ENCODE data around the gene SYT15B.
"Not testable (repeated sequence)": the region's sequence is repeated elsewhere in the genome, so short reads cannot be mapped to it uniquely, and the experiment has no call there.

SYT15B gene

DNA sequence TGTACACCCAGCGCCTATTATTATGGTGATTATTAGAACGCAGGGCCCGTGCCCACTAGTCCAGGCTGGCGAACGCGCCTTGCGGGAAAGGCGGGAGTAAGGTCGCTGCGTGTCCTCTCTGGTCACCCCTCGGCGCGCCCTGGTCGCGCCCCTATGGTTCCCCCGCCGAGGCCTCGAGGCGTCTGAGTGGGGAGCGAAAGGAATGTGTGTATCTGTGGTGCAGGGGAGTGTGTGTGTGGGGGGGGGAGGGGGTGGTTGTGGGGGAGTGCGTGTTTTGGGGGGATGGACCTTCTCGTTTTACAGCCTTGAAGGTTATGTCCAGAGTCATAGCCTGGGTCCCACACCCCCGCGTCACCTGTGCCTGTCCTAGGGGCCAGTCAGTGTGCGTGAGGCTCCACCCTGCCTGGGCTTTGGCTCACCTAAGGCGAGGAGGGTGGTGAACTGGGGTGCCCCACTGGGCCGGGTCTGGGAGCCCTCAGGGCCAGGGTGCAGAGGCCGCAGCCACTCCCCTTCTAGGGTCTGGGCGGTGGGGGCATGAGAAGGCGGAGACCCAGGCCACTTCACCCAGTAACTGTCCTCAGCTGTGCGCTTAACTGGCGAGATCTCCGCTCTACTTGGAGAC lies at the start of gene SYT15B:
Gene SYT15B, minus strand, starts transcription at position 39 of the 622 bp plus-strand sequence. CDS start 952 bp downstream, outside the sequence.
- DNase-seq (ENCODE audit: low read depth in 2 of 3, low spot score in 2 of 3) = not testable (repeated sequence)

DNA sequence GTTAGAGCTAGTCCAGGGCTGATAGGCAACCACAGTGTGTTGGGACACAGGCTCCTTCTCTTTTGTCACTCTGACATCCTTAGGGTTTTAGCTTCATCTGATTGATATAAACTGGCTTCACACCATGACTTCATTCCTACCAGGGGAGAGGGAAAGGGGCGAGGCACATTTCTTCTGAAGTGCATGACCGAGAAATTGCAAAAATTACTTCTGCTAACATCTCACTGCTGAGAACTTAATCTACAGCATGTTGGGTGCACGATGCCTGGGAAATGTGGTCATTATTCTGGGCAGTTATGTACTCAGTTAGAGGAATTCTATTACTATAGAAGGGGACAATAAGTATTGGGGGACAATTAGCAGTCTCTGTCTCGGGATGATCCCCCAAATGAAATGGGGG lies 16.2 kb upstream of the SYT15B start:
- DNase-seq (ENCODE audit: low read depth in 2 of 3, low spot score in 2 of 3) = not testable (repeated sequence)

- not testable (repeated sequence) for DNase-seq (ENCODE audit: low read depth in 2 of 3, low spot score in 2 of 3)
These were observed 12.2 kb upstream of the SYT15B start for GRCh38 chr10:47775361-47776231.

- DNase-seq (ENCODE audit: low read depth in 2 of 3, low spot score in 2 of 3) = not testable (repeated sequence)
These were observed 7.4 kb upstream of the SYT15B start for GRCh38 chr10:47770745-47771144.

- not testable (repeated sequence) for DNase-seq (ENCODE audit: low read depth in 2 of 3, low spot score in 2 of 3)
These were observed 5.3 kb upstream of the SYT15B start for GRCh38 chr10:47768578-47769115.

DNA sequence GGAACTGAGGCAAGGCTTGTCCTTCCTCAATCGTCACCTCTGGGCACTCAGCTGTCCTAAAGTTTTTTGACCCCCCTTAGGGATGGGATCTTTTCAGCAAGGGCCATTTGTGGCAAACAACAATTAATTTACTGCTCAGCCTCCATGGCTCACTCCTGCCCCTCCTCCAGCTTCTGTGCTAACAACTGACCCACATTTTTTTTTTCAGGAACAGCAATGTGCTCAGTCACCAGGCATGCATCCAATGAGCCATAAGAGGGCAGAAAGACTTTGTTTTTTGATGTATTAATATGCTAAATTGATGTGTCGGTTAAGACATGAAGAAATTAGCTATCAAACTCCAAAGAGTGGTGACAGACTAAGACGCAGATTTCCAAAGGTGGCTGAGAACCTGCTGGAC lies 4.7 kb upstream of the SYT15B start:
- DNase-seq (ENCODE audit: low read depth in 2 of 3, low spot score in 2 of 3) = not testable (repeated sequence)

DNA sequence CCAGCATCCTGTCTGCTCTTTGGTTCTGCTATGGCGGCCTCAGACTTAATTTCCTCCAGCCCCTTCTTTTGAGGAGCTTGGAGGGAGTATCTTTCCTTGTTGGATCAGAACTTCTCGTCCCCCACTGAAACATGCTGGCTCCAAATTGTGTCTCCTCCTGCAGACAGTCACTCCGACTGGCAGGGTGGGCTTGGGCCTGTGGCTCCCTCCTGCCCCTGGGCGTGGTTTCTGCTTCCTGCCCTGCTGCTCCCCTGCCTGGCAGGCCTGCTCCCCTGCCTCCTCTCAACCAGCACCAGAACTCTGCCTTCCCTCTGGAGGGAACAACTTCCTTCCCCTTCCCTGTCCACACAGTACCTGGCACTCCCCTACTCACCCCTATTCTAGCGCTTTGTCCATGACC lies 3.8 kb upstream of the SYT15B start:
- DNase-seq (ENCODE audit: low read depth in 2 of 3, low spot score in 2 of 3) = not testable (repeated sequence)

DNA sequence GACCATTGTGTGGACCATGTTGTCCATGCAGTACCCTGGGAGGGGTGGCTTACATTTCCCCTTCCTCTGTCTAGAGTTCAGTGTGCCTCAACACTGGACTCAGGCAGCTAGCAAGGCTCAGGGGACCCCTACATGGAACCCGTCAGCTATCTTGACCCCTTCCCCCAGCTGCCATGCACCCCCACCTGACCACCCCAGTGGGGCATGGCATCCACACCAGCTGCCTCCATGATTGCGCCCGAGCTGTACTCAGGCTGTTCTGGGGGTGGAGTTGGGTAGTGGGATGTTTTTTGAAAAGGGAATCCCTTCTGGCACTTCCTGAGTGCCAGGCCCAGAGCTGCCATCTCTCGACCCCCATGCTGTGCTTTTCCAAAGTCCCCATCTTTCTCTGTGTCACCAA lies 1.8 kb upstream of the SYT15B start:
- DNase-seq (ENCODE audit: low read depth in 2 of 3, low spot score in 2 of 3) = not testable (repeated sequence)

- not testable (repeated sequence) for DNase-seq (ENCODE audit: low read depth in 2 of 3, low spot score in 2 of 3)
These were observed 478 bp downstream of the SYT15B start for GRCh38 chr10:47762674-47763553.

DNA sequence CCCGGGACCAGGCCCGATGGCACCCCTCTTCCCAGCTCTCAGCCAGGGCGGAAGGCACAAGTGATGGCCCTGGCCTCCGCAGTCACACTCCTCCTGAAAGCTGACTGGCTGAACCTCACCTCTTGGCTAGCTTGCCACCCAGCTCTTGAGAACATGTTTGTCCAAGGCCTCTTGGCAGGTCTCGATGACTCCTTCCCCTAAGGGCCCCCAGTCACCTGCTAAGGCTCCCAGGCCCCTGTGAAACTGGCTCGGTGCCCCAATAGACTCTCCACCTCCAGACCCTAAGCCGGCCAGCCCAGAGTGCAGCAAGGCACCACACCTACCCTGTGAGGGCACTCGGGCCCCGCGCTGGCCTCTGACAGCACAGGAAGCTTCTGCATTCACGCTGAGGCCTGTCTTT lies 4.5 kb downstream of the SYT15B start:
- not testable (repeated sequence) for DNase-seq (ENCODE audit: low read depth in 2 of 3, low spot score in 2 of 3)

DNA sequence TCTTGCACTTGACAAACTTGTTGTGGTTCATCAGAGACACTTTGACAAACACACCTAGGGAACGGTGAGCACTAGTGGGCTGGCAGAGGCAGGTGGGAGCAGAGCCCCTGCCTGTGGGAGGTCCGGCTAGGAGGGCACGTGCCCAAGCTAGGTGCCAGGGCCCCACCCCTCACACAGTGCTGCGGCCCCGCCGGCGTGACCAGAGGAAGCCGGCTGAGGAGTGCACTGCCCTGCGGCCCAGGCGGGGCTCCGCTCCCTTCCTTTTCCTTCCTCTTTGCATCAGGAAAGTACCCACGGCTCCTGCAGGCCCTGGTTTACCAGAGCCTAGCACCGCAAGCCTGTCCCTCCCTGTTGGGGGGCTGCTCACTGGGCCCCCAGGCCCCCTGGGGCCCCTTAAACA lies 7.2 kb downstream of the SYT15B start:
- not testable (repeated sequence) for DNase-seq (ENCODE audit: low read depth in 2 of 3, low spot score in 2 of 3)

GRCh38 chr10:47753871-47754270 lies 9.5 kb downstream of the SYT15B start:
- not testable (repeated sequence) for DNase-seq (ENCODE audit: low read depth in 2 of 3, low spot score in 2 of 3)

DNA sequence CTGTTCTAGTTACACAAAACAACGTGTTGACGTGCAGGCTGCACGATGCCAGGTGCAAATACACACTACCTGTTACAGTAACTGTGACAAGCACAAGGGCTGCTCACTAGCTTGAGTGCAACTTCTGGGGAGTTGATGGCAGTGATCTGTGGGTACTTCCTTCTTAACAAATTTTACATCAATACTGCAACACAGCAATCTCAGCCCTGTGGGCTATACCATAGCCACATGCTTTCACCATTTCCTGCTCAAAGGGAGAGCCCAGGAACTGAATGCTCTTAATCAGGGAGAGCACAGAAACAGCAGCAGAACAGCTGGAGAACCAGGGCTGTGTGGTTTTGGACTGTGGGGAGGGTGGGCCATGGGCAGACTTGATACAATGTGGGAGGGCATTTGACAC lies 10.2 kb downstream of the SYT15B start:
- not testable (repeated sequence) for DNase-seq (ENCODE audit: low read depth in 2 of 3, low spot score in 2 of 3)

DNA sequence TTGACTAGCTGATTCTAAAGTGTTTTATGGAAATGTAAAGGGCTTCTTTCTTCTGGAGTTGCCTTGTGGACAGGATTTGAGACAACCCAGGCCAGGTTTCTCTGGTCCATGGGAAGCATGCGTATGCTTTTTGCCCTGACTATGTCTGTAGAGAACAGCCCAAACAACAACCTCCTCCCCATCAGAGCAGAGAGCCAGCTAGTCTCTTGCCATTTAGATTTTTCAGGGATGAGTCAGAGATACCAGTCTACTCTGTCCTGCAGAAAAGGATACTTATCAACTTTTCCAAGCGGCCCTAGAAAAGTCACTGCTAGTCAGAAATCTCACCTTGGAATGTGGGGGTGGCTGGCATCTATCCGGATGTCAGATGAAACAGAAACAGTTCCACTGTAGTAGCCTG lies 11.6 kb downstream of the SYT15B start:
- DNase-seq (ENCODE audit: low read depth in 2 of 3, low spot score in 2 of 3) = not testable (repeated sequence)

DNA sequence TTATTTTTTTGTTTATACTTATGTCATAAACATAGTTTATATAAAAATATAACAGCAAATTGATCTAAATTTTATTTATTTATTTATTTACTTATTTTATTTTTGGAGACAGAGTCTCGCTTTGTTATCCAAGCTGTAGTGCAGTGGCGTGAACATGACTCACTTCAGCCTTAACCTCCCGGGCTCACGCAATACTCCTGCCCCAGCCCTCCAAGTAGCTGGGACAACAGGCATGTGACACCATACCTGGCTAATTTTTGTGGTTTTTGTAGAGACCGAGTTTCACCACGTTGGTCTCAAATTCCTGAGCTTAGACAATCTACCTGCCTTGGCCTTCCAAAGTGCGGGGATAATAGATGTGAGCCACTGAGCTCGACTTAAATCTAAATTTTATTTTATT lies 13.0 kb downstream of the SYT15B start:
- DNase-seq (ENCODE audit: low read depth in 2 of 3, low spot score in 2 of 3) = not testable (repeated sequence)

DNA sequence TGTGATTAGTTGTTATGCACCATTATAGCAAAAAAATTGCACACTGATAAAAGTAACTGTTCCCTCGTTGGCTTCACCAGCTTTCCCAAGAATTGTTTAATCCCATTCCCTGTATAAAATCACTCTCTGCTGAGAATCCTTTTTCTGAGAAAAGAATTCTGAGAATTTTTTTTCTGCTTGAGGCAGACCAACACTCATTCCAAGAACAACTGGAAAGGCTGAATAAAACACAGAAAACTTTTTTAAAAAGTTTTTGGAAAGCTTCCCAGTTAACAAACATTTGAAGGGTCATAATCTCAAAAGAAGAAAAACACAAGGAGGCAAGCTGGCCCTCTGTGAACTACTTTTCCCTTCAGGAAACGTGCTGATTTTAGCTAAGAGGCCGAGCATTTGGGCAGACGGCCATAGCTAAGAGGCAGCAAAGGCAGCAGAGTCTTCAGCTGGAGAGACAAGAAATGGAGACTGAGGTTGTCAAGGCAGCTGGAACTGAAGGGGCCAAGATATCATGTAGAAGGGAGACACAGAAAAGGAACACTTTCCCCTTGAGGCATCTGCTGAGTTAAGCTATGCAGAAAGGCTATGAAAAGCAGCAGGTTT lies 16.5 kb downstream of the SYT15B start:
- DNase-seq (ENCODE audit: low read depth in 2 of 3, low spot score in 2 of 3) = not testable (repeated sequence)

DNA sequence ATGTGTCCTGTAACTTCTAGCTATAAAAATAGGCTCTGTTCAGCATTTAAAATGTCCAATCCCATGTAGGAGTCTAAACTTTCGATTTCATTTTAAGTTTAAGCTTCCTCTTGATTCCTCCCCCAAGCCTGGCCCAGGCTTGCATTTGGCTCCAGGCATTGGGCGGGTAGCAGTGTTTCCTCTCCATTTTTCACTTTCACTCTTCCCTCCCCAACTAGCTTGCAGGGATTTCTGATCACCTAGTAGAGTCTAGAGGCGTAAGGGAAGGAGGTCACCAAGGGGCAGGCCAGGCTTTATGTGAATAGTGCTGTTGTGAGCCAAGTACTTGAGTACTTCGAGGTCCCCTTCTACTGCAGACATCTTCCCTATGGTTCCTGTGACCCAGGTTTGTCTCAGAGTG lies 18.5 kb downstream of the SYT15B start:
- not testable (repeated sequence) for DNase-seq (ENCODE audit: low read depth in 2 of 3, low spot score in 2 of 3)

DNA sequence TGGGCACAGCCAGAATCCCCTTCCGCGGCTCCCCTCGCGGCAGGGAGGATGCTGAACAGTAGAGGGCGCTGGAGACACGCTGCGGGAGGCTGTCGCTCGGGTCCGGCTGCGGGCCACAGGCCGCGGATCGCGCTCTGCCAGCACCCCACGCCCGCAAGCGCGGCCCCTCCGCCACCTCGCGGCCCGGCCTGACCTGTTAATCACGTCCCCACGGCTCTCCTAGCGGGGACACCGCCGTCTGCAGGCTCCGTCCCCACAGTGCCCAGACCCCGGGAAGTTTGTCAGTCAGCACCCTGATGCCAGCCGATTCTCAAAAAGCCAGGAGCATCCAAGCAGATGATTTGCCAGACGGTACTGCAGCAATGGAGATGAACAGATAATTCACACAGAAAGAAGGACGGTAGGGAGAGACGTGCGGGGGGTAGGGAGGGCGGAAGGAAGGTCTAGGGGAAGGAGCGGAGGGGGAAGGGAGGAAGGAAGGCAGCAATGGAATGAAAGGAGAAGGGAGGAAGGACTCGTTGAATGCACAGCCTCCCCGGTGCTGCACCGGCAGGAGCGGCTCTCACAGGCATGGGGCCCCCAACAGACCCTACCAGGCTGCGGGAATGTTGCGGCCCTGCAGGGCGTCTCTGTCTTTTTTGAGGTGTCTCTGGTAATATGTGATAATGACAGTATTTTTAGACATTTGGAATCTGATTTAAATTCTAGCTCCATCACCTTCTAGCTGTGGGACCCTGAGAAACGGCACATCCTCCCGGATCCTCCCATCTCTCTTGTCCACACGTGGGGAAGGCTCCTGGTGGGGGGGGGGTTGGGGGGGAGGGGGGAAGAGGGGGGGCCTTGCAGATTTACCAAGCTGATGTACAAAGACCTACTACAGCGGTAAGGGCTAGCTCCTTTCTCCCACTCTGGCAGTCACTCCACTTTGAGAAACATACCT lies 19.5 kb downstream of the SYT15B start:
- peak in 1 of 3 experiments; percentile 4 for DNase-seq (ENCODE audit: low read depth in 2 of 3, low spot score in 2 of 3)

DNA sequence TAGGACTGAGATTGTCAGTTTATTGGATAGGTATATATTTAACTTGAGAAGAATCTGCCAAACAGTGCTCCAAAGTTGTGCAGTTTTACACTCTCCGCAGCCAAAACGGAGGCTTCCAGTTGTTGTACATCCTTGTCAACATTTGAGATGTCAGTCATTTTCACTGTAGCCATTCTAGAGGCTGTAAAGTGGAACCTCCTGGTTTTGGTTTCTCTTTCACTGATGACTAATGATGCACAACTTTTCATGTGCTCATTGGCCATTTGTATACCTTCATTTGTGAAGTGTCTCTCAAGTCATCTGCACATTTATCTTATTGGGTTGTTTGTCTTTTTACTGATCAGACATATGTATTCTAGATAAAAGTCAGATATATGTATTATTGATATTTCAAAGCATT lies 22.5 kb downstream of the SYT15B start:
- DNase-seq (ENCODE audit: low read depth in 2 of 3, low spot score in 2 of 3) = not testable (repeated sequence)

Data from activated CD8-positive, alpha-beta memory T cell treated with anti-CD3 and anti-CD28 coated beads for 48 hours (primary cell).